Inflammatory macrophage treated with lipopolysaccharide for 1 hour (primary cell): ENCODE results near the gene GADD45A.
"Not testable (repeated sequence)": the region's sequence is repeated elsewhere in the genome, so short reads cannot be mapped to it uniquely, and the experiment has no call there.

Experiments
- DNase-seq, 2 donors: peaks; one replicate each; pipeline ENCODE4 v3.0.0-alpha.2; 2020 to 2022

The GADD45A gene

DNA sequence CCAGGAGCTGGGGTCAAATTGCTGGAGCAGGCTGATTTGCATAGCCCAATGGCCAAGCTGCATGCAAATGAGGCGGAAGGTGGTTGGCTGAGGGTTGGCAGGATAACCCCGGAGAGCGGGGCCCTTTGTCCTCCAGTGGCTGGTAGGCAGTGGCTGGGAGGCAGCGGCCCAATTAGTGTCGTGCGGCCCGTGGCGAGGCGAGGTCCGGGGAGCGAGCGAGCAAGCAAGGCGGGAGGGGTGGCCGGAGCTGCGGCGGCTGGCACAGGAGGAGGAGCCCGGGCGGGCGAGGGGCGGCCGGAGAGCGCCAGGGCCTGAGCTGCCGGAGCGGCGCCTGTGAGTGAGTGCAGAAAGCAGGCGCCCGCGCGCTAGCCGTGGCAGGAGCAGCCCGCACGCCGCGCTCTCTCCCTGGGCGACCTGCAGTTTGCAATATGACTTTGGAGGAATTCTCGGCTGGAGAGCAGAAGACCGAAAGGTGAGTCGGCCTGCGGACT lies at the start of gene GADD45A:
GADD45A (plus strand) TSS at position 135 of the 491 bp plus-strand sequence; CDS start at position 429, 294 bp downstream.
- DNase-seq: peak; percentile 97 to 98

- no peak for DNase-seq
Observed at GRCh38 chr1:67636146-67636545, 48.9 kb upstream of the GADD45A start.

- DNase-seq: no peak
Observed at GRCh38 chr1:67639361-67639760, 45.6 kb upstream of the GADD45A start.

DNA sequence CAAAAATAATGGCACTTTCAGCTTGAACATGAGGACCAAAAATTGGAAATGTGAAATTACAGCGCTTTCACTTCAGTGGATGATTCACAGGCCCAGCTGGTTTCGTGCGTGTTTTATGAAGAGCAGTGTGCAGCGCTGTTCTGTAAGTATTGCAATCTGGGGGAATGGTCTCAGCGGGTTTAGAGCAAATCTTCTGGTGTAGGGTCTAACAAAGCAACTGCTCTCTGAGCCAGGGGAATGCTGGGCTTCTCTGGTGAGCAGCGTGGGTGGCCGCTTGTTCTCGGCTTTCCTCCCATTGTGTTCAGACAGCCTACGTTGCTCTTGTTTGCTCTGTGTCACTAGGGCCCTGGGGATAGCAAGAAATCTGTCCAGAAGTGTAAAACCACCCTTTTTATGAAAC lies 42.4 kb upstream of the GADD45A start:
- DNase-seq: no peak

DNA sequence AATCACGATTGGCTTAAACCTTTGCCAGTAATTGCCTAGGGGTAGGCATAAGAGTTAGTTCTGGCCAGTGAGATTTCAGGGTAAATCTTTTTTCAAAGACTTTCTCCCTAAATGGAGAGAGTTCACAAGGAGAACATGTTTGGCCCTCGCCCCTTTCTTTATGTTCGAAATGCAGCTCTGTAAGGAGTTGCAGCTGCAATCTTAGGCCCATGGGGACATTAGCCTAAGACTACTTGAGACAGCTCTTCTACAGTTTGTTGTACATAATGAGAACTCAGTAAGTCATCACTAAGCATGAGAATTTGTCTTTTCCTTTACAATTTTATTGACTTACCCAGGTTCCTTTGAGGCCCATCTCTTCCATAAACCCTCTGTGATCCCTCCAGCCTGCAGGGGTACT lies 40.4 kb upstream of the GADD45A start:
- no peak for DNase-seq

GRCh38 chr1:67645495-67646144 lies 39.4 kb upstream of the GADD45A start:
- DNase-seq: no peak

DNA sequence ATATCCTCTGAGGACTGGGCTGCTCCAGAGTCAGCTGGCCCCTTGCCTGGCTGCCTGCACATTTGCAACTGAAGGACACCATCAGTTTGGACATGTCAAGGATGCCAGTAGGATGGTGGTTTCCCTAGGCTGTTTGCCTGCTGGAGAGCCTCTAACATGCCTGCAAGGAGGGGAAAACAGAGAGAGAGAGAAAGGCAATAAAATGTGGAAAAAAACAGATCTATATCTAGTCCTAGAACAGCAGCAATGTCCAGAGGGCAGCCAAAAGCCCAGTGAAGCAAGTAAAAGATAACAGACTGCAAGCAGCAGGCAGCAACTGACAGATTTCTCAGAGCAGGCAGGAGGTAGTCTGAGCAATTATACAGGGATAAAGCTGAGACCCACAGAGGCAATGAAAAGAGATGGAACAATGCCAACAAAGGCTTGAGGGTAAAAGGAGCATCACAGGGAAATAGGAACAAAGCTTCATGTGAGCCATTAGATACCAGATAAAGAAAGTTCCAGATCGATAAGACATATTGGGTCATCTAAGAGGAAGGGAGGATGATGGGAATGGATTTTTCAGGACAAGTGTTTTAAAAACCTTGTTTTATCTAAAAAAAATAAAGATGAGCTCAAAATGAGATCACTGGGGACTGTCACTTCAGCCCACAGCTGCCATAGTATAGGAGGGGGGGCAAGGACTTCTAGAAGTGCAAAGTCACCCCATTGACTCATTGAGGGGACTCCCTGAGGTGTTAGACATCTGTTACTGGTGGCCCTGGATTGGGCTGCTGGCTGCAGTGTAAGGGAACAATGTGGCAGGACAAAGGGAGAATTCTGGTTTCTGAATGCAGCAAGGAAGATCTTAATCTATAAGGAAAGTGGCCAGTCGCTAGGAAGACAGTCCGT lies 38.6 kb upstream of the GADD45A start:
- peak in 1 of 2 donors; percentile 14 for DNase-seq

- no peak for DNase-seq
Observed at GRCh38 chr1:67647036-67647798, 37.8 kb upstream of the GADD45A start.

DNA sequence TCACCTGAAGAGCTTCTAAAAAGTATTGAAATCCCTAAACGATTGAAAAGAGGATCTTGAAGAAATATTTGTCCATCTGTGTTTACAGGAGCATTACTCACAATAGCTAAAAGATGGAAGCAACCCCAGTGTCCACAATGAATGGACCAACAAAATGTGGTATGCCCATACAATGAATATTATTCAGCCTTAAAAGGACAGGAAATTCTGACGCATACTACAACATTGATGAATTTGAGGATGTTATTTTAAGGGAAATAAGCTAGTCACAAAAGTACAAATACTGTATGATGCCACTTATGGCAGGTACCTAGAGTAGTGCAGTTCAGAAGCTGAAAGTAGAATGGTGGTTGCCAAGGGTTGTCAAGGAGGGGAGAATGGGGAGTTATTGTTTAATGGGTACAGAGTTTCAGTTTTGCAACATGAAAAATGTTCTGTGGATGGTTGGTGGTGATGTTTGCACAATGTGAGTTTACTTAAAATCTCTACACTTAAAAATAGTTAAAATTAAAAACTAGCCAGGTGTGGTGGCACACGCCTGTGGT lies 37.1 kb upstream of the GADD45A start:
- no peak for DNase-seq

DNA sequence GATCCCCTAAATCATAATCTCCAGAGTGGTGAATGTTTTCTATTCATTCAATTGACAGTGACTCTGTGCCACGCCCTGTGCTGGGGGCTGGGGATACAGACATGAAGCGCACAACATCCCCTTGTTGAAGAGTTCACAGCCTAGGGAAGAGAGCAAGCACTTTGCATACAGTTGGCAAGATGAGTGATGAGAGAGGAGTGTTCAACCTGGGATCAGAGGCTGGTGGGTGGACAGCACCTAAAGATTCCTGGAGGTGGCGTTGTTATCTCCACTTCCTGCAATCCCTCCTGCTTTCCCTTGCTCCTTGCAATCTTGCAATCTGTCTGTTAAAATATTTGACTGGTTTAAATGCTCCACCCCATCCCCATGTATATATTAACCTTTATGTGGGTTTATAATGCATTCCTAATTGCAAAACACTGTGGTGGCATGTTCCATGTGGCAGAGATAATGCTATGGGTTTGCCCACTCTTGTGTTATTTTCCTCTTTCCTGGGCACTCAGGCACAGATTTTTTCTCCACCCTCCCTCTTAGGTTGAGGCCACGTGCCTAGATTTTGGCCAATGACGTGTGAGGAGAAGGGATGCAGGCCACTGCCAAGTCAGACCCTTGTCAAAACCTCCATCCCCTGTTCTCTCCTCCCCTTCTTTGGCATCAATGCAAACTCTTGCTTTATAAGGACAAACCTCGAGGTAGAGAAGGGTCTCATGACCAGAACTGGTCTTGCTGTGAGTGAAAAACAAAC lies 36.2 kb upstream of the GADD45A start:
- DNase-seq: no peak

DNA sequence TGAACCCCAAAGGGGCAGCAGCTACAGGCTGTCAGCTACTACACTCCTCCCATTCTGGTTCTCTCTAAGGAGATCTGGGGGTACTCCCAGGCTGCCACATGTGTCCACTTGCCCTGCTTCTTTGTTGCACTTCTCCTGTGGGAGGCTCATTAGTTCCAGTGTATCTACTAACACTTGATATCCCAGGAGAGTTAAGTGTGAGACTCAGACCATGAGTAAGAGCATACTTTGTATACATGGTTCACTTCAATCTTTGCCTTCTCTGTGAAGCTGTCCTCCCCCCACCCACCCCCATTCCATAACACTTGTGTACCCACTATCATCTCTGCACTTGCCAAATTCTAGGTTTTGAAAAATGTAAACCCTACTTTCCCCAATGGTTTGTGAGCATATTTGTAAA lies 34.9 kb upstream of the GADD45A start:
- DNase-seq: no peak

DNA sequence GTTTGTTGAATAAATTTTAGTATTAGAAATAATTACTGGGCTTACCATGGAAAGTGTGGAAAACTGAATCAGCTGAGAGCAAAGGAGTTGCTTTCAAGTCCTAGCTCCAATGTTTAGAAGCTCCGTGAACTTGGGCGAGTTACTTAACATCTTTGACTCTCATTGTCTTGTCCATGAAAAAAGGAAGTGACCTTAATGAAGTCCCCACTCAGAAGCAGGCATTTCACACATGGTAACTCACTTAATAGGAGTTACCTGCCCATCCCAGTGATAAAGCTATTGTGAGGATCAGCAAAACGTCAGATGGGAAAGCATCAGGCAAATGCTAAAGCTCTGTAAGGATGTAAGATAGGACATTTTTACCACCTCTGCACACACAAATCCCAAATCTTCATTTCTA lies 34.0 kb upstream of the GADD45A start:
- no peak for DNase-seq

DNA sequence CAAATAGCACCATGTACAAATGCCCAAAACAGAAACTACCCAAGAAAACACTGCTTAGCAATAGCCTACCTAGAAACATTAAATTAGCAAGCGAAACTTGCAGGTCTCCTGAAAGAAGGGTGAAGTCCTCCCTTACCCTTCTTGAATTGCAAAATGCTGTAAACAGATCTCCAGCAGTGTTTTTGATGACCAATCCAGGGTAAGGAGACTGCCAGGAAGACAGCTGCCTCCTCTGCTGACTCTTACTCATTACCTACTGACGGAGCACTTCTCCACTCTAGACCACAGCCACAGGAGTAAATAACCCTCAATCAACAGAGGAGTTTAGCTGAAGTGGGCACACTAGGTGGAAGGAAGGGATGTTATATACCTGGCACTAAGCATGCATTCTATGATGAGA lies 32.2 kb upstream of the GADD45A start:
- peak; percentile 20 to 78 for DNase-seq

DNA sequence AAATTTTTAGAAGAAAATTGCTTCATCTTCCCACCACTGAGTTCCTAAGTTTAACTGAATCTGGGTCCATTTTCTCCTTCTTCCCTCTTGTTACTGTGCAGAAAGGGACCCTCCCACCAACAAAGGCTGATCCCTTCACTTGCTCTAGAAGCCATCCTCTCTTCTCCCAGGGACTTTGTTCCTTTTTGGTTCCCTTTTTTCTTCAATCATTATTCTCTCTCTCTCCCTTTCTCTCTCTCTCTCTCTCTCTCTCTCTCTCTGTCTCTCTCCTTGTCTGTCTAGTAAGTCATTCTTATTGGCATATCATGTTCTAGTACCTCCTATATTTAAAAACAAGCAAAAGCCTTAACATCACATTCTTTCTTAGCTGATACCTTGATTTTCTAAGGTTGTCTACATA lies 31.7 kb upstream of the GADD45A start:
- DNase-seq: peak in 1 of 2 donors; percentile 18

- no peak for DNase-seq
Observed at GRCh38 chr1:67655581-67655980, 29.4 kb upstream of the GADD45A start.

DNA sequence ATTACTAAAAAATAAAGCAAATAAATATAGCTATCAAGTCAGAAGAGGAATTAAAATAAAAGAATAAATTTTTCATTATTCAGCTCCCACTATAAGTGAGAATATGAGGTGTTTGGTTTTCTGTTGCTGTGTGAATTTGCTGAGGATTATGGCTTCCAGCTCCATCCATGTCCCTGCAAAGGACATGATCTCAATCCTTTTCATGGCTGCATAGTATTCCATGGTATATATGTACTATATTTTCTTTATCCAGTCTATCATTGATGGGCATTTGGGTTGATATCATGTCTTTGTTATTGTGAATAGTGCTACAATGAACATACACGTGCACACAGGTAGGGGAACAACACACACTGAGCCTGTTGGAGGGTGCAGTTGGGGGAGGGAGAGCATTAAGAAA lies 27.8 kb upstream of the GADD45A start:
- not testable (repeated sequence) for DNase-seq

- DNase-seq: no peak
Observed at GRCh38 chr1:67659229-67659628, 25.8 kb upstream of the GADD45A start.

DNA sequence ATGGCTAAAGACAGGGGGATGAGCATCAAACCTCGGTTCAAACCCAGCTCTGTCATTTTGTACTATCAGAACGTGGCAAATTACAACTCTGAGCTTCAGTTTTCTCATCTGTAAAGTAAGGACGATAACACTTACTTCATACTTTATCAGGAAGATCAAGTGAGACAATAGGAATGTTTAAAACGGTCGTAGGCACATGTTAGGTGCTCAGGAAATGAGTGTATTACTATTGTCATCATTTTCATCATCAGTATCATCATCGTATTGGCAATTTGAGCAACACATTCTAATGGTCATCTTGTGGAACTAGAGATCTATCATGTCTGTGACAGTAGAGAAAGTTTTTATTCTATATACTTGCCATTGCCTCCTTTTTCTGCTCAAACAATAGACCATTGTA lies 22.1 kb upstream of the GADD45A start:
- DNase-seq: no peak

DNA sequence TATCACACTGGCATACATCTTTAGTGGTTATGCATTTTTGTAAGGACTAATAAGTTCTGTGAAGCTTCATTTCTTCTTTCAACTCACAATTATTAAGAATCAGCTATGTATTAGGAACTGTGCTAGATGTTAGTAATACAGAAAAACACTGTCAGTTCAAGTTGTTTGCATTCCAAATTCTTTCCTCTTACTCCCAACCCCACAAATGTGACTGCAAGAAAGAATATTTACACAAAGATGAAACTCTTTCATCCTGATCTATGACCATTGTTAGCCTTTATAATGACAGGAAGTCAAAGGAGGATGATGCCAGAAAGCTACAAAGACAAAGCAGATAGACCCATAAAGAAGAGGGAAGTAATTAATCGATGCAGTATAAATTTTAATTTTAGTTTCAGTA lies 21.0 kb upstream of the GADD45A start:
- no peak for DNase-seq

GRCh38 chr1:67665307-67665706 lies 19.7 kb upstream of the GADD45A start:
- not testable (repeated sequence) for DNase-seq

GRCh38 chr1:67666636-67667035 lies 18.4 kb upstream of the GADD45A start:
- DNase-seq: no peak

DNA sequence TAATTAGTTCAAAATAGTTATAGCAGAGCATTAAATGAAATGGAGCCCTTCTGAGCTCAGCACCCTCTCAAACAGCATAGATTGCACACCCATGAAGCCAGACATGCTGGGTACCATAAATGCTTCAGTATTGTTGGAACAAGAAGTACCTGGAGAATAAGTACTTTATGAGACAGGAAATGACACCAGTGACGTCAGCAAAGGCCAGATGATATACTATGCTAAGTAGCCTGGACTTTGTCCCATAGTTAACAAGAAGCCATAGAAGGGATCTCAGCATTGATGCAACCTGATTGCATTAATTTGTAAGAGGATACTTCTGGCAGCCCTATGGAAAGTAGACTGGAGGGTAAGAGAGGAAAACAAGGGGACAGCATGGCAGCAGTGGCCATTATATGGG lies 16.3 kb upstream of the GADD45A start:
- DNase-seq: no peak
